HG03558 (cell line): ENCODE measurements around the gene UHRF1.

Source experiments
- ATAC-seq: cut with Tn5 transposase; IDR thresholded peaks from one replicate; pipeline ENCODE4 v1.9.1; 2021; ENCODE audit warnings: moderate number of reproducible peaks; ENCODE audit not compliant: unreplicated experiment; ENCODE audit errors: extremely low read depth

The UHRF1 gene

DNA sequence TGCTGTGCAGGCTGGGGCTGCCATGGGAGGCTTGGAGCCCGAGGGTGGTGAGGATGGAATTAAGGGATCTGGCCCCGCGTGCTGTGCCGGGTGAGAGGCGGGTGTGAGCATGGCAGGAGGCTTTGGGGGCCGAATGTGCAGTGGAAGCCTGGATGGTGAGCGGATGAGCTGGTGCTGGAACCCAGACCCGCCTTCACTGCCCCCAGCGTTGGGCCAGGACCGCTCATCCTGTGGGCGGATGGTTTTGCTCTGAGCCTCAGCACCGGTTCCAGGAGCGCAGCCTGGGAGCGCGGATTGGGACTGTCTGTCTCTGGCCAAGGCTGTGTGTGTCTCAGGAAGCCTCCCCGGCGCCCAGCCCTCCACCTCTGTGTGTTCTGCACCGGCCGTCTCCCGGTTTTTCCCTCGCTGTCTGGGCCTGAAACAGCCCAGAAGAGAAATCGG is 76.3 kb downstream of the UHRF1 start:
- no peak for ATAC-seq

DNA sequence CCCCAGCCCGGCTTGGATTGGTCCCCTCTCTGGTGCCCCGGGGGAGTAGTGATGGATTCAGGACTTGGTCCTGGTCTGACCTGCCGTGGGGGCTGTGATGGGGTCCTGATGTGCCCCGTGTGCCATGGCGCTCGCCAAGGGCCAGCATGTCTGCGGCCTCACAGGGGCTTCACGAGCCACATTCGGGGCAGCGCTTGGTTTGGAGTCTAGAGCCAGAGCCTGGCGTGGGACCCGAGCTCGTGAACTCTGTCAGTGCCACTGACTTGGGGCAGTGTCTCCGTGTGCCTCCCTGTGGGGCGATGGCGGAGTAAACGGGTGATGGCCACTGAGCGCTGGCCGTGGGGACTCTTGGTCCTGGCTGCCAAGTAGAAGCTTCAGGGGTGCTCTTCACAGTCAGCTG is 76.8 kb downstream of the UHRF1 start:
- ATAC-seq: no peak

- ATAC-seq: no peak
Observed at GRCh38 chr19:4986471-4986891, 77.2 kb downstream of the UHRF1 start.

DNA sequence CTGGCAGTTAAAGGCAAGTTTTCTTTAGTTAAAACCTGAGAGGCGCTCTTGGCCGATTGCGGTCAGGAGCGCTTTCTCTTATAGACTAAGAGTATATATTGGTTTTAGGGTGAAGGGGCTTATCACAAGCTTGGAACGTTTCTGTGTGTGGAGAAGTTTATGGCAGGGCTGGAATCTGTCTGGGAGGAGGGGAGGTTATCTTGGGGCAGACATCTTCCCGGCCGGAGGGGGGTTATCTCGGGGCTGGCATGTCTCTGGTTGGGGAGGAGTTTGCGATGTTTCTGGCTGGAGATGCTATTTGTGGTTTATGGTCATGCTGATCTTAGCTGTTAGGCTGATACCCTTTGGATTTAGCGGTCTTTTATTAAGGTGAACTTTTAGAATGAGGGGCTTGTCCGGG is 78.0 kb downstream of the UHRF1 start:
- ATAC-seq: no peak

- ATAC-seq: no peak
Observed at GRCh38 chr19:4987692-4988370, 78.5 kb downstream of the UHRF1 start.

GRCh38 chr19:4988770-4989251 is 79.5 kb downstream of the UHRF1 start:
- ATAC-seq: no peak

DNA sequence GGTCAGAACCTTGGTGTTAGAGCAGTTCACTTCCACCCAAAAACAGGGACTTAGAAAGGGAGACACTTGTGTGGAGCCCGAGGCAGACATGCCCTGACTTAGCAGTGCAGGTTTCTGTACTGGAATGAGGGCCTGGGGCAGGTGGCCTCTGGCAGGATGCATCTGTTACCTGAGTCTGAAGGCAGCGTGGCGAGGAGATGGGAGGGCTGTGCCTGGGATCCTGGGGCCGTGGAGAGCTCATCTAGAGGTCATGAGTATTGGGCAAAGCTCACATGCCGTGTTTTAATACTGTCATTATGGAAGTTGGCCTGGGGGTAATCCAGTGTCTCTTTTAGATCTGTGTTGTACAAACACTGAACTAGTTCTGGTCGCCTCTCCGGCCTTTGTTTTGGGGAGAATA is 81.0 kb downstream of the UHRF1 start:
- no peak for ATAC-seq

DNA sequence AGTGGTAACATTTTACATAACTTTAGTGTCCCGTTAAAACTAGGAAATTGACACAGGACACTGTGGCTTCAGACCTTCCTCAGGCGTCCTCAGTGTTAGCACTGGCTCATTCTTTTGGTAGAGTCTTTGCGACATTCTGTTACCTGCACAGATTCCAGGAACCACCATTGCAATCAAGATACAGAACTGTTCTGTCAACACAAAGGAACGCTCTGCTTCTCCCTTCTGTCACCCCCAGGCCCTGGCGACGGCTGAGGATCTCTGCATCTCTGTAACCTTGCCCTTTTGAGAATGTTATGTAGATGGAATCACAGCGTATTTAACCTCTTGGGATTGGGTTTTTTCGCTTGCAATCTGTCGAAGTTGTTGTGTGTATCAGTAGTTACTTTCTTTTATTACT is 82.2 kb downstream of the UHRF1 start:
- ATAC-seq: no peak

GRCh38 chr19:4991996-4992698 is 82.8 kb downstream of the UHRF1 start:
- no peak for ATAC-seq

DNA sequence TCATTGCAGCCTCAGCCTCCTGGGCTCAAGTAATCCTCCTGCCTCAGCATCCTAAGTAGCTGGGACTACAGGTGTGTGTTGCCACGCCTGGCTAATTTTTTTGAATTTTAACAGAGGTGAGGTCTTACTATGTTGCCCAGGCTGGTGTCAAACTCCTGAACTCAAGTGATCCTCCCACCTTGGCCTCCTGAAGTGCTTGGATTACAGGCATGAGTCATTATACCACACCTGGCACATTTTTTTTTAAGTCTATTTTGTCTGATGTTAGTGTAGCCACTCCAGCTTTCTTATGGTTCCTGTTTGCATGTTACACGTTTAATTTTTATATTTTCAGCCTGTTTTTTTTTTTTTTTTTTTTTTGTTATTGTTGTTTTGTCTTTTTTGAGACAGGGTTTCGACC is 84.4 kb downstream of the UHRF1 start:
- ATAC-seq: no peak

DNA sequence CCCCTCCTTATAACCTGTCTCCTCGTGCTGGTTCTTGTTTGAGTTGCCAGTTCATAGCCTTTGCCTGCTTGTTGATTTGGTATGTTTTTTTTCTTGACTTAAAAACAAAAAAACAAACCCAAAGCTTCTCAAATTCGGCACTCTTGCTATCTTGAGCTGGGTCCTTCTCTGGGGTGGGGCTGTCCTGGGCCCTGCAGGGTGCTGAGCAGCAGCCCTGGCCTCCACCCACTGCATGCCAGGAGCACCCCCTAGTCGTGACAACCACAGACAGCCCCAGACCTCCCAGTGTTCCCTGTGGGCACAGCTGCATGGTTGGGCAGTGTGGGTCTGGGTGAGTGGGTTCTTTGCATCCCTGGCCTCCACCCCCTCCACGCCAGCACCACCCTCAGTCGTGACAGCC is 87.4 kb downstream of the UHRF1 start:
- ATAC-seq: no peak

- no peak for ATAC-seq
Observed at GRCh38 chr19:4997297-4997696, 88.0 kb downstream of the UHRF1 start.

DNA sequence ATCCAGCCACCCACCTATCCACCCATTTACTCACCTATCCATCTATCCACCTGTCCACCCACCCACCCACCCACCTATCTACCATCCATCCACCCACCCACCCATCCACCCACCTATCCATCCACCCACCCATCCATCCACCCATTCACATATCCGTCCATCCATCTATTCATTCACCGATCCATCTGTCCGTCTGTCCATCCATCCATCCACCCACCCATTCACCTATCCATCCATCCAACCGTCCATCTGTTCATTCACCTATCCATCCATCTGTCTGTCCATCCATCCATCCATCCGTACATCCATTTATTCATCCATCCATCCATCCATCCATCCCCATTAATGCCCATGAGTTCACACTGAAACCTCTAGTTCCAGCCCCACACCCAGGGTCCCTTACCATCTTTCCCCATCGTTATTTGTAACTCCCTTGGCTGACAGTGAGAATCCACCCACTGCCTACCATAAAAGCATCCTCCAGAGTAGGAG is 90.9 kb downstream of the UHRF1 start:
- ATAC-seq: no peak

GRCh38 chr19:5001615-5002014 is 92.3 kb downstream of the UHRF1 start:
- no peak for ATAC-seq

DNA sequence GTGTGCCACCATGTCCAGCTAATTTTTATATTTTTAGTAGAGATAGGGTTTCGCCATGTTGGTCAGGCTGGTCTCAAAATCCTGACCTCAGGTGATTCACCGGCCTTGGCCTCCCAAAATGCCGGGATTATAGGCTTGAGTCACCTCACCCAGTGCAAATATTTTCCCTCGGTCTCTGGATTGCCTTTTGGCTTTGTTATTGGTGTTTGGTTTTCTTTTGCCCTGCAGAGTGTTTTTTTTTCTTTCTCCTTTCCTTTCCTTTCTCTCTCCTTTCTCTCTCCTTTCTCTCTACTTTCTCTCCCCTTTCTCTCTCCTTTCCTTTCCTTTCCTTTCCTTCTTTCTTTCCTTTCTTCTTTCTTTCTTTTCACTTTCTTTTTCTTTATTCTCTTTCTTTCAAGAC is 92.8 kb downstream of the UHRF1 start:
- ATAC-seq: no peak

GRCh38 chr19:5003781-5004180 is 94.5 kb downstream of the UHRF1 start:
- ATAC-seq: no peak

GRCh38 chr19:5005096-5005495 is 95.8 kb downstream of the UHRF1 start:
- ATAC-seq: no peak

DNA sequence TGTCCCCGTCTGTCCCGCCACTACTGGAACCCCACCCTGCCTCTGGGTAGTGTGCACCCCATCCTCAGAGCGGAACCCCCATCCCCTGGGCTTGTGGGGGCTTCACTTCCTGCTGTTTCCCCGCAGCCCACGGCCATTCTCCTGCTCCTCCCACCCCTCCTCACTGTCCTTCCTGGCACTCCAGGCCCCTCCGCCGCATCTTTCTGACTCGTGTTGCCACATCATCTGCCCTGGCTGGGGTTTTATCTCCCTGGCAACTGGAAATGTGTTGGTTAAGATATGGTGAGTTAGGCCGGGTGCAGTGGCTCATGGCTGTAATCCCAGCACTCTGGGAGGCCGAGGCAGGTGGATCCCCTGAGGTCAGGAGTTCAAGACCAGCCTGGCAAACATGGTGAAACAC is 96.9 kb downstream of the UHRF1 start:
- ATAC-seq: no peak

DNA sequence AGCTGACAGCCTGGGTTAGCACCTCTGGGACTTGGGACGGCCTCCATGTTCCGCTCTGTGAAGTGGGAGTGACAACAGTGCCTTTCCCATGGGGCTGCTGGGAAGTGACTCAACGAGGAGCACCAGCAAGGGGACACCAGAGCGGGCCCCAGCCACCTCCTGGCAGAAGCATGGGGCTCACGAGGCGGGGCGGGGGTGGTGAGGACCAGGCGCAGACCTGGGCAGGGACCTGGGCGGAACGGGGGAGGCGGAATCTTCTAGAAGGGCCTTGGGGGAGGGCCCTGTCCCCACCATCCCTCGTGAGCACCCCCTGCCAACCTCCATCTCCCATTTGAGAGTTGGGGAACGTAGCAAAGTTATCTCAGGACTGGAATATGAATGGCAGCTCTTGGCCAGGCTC is 97.5 kb downstream of the UHRF1 start:
- no peak for ATAC-seq
